ENCODE results near the gene POLE.

DNA sequence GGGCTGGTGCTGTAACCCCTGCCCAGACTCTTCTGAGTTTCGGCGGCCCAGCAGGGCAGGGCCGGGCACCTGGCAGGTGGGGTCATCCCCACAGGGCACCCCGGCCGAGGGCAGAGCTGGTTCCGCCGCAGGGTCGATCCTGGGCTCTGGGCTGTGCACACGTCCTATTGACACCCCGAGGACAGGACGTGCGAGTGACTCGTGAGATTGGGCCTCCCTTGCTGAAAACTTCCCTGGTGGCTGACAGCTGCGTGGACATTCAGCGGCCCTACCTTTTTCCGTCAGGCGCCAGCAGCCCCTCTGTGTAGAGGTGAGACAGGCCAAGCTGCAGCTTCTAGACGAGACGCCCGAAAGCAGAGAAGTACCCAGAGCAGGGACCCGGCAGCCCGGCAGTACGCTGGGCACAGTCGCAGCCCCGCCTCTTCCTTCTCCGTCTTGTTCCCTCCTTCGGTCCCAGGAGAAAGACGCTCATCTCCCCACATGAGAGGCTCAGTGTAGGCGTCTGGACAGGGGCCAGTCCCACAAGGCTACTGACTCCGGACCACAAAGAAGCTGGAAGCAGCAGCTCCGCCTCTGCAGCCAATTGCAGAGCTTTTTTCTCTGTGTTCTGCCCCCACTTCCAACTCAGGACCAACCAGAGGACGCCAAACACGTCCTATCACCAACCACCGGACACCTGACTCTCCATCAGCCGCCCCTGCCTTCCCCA lies 76.9 kb downstream of the POLE start, which contains the start of gene LRCOL1:
- TF ChIP-seq, protein P1, sequence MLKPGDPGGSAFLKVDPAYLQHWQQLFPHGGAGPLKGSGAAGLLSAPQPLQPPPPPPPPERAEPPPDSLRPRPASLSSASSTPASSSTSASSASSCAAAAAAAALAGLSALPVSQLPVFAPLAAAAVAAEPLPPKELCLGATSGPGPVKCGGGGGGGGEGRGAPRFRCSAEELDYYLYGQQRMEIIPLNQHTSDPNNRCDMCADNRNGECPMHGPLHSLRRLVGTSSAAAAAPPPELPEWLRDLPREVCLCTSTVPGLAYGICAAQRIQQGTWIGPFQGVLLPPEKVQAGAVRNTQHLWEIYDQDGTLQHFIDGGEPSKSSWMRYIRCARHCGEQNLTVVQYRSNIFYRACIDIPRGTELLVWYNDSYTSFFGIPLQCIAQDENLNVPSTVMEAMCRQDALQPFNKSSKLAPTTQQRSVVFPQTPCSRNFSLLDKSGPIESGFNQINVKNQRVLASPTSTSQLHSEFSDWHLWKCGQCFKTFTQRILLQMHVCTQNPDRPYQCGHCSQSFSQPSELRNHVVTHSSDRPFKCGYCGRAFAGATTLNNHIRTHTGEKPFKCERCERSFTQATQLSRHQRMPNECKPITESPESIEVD (tag by site-specific recombination; IDR thresholded peaks at IDR 0.05), result no peak
- TF ChIP-seq, protein P2, sequence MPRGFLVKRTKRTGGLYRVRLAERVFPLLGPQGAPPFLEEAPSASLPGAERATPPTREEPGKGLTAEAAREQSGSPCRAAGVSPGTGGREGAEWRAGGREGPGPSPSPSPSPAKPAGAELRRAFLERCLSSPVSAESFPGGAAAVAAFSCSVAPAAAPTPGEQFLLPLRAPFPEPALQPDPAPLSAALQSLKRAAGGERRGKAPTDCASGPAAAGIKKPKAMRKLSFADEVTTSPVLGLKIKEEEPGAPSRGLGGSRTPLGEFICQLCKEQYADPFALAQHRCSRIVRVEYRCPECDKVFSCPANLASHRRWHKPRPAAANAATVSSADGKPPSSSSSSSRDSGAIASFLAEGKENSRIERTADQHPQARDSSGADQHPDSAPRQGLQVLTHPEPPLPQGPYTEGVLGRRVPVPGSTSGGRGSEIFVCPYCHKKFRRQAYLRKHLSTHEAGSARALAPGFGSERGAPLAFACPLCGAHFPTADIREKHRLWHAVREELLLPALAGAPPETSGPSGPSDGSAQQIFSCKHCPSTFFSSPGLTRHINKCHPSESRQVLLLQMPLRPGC (tag by site-specific recombination; IDR thresholded peaks at IDR 0.05), result no peak
- TF ChIP-seq TCF7L2 (IDR thresholded peaks at IDR 0.05; ENCODE audit: borderline replicate concordance, low read depth, low read length) (no peak), ZNF560 (tag by site-specific recombination; IDR thresholded peaks at IDR 0.05; ENCODE audit: borderline replicate concordance) (no peak), KLF16 (tag by site-specific recombination; IDR thresholded peaks at IDR 0.05) (no peak), ZNF585B (tag by site-specific recombination; IDR thresholded peaks at IDR 0.05) (no peak), ZNF274 (IDR thresholded peaks at IDR 0.05; ENCODE audit: low read length) (no peak), ZNF274 (tag by site-specific recombination; IDR thresholded peaks at IDR 0.05; ENCODE audit: borderline replicate concordance) (no peak), ZNF23 (tag by site-specific recombination; IDR thresholded peaks at IDR 0.05; ENCODE audit: borderline replicate concordance) (no peak), ZBTB20 (tag by site-specific recombination; IDR thresholded peaks at IDR 0.05) (no peak), ZNF660 (tag by site-specific recombination; IDR thresholded peaks at IDR 0.05) (no peak), BCL11A (tag by site-specific recombination; IDR thresholded peaks at IDR 0.05; ENCODE audit: low read depth) (no peak)
- TF ChIP-seq, protein P3, sequence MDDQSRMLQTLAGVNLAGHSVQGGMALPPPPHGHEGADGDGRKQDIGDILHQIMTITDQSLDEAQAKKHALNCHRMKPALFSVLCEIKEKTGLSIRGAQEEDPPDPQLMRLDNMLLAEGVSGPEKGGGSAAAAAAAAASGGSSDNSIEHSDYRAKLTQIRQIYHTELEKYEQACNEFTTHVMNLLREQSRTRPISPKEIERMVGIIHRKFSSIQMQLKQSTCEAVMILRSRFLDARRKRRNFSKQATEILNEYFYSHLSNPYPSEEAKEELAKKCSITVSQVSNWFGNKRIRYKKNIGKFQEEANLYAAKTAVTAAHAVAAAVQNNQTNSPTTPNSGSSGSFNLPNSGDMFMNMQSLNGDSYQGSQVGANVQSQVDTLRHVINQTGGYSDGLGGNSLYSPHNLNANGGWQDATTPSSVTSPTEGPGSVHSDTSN (CRISPR knock-in tag; IDR thresholded peaks at IDR 0.05), result no peak
- TF ChIP-seq, protein P4, sequence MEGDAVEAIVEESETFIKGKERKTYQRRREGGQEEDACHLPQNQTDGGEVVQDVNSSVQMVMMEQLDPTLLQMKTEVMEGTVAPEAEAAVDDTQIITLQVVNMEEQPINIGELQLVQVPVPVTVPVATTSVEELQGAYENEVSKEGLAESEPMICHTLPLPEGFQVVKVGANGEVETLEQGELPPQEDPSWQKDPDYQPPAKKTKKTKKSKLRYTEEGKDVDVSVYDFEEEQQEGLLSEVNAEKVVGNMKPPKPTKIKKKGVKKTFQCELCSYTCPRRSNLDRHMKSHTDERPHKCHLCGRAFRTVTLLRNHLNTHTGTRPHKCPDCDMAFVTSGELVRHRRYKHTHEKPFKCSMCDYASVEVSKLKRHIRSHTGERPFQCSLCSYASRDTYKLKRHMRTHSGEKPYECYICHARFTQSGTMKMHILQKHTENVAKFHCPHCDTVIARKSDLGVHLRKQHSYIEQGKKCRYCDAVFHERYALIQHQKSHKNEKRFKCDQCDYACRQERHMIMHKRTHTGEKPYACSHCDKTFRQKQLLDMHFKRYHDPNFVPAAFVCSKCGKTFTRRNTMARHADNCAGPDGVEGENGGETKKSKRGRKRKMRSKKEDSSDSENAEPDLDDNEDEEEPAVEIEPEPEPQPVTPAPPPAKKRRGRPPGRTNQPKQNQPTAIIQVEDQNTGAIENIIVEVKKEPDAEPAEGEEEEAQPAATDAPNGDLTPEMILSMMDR (tag by site-specific recombination; IDR thresholded peaks at IDR 0.05), result no peak
- TF ChIP-seq, protein P5, sequence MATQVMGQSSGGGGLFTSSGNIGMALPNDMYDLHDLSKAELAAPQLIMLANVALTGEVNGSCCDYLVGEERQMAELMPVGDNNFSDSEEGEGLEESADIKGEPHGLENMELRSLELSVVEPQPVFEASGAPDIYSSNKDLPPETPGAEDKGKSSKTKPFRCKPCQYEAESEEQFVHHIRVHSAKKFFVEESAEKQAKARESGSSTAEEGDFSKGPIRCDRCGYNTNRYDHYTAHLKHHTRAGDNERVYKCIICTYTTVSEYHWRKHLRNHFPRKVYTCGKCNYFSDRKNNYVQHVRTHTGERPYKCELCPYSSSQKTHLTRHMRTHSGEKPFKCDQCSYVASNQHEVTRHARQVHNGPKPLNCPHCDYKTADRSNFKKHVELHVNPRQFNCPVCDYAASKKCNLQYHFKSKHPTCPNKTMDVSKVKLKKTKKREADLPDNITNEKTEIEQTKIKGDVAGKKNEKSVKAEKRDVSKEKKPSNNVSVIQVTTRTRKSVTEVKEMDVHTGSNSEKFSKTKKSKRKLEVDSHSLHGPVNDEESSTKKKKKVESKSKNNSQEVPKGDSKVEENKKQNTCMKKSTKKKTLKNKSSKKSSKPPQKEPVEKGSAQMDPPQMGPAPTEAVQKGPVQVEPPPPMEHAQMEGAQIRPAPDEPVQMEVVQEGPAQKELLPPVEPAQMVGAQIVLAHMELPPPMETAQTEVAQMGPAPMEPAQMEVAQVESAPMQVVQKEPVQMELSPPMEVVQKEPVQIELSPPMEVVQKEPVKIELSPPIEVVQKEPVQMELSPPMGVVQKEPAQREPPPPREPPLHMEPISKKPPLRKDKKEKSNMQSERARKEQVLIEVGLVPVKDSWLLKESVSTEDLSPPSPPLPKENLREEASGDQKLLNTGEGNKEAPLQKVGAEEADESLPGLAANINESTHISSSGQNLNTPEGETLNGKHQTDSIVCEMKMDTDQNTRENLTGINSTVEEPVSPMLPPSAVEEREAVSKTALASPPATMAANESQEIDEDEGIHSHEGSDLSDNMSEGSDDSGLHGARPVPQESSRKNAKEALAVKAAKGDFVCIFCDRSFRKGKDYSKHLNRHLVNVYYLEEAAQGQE (tag by site-specific recombination; IDR thresholded peaks at IDR 0.05), result no peak

Measured in HEK293 (cell line).